Osteoblast (primary cell): ENCODE results near the gene NLGN1. TPM values are rescaled to one million over a fixed set of nuclear protein-coding genes. Genes with fewer than 3 reads are reported as not detected.

ENCODE experiments used
- DNase-seq: peaks from one replicate; pipeline ENCODE4 v3.0.0; 2011; ENCODE audit warnings: low spot score, mixed read lengths; ENCODE audit not compliant: insufficient read length; ENCODE audit errors: missing footprints
- H2AFZ ChIP-seq: 2 replicates; pipeline ENCODE4 v1.6.0; 2011; ENCODE audit warnings: mild to moderate bottlenecking, low read length
- H3K27ac ChIP-seq: 2 replicates; pipeline ENCODE4 v1.5.1; 2011; ENCODE audit warnings: mild to moderate bottlenecking, low read depth, low read length, moderate library complexity
- H3K27me3 ChIP-seq: 2 replicates; pipeline ENCODE4 v1.6.0; 2012; ENCODE audit warnings: mild to moderate bottlenecking, control low read depth, inconsistent platforms, low read length, moderate library complexity; ENCODE audit not compliant: insufficient read depth
- H3K36me3 ChIP-seq: 2 replicates; pipeline ENCODE4 v1.5.1; 2011; ENCODE audit warnings: mild to moderate bottlenecking, low read length, control low read depth, moderate library complexity; ENCODE audit not compliant: insufficient read depth
- H3K4me1 ChIP-seq: 2 replicates; pipeline ENCODE4 v1.5.1; 2011; ENCODE audit warnings: mild to moderate bottlenecking, low read length, control low read depth, moderate library complexity; ENCODE audit not compliant: insufficient read depth
- H3K4me2 ChIP-seq: 2 replicates; pipeline ENCODE4 v1.6.0; 2011; ENCODE audit warnings: mild to moderate bottlenecking, low read length; ENCODE audit not compliant: insufficient read depth
- H3K4me3 ChIP-seq: fragments of 200-600 bp; sonication (generic); 3 replicates; pipeline ENCODE4 v1.5.1; 2012; ENCODE audit warnings: mild to moderate bottlenecking, low read length, inconsistent platforms; ENCODE audit not compliant: insufficient read depth
- H3K79me2 ChIP-seq: 2 replicates; pipeline ENCODE4 v1.6.0; 2012; ENCODE audit warnings: mild to moderate bottlenecking, low read length, control low read depth, inconsistent platforms; ENCODE audit not compliant: insufficient read depth
- H3K9me3 ChIP-seq: 2 replicates; pipeline ENCODE4 v1.5.1; 2011; ENCODE audit warnings: low read depth, low read length, control low read depth
- H4K20me1 ChIP-seq: 2 replicates; pipeline ENCODE4 v1.6.0; 2012; ENCODE audit warnings: mild to moderate bottlenecking, low read length, control low read depth; ENCODE audit not compliant: insufficient read depth
- CTCF ChIP-seq: IDR thresholded peaks from 2 replicates; pipeline ENCODE4 v1.5.1; 2011; ENCODE audit warnings: mild to moderate bottlenecking, low read depth, low read length, moderate library complexity; ENCODE audit errors: extremely low read depth
- total RNA-seq: library from RNA; depleted of rRNA; stranded (reverse); fragments of >200 nt; gene quantifications from 2 replicates; pipeline ENCODE4 v1.2.3, GENCODE V29; 2012

The NLGN1 gene
- total RNA-seq, 1 donor: 9.0 TPM

GRCh38 chr3:173875790-173876189 is 478.2 kb downstream of the NLGN1 start:
- peak; percentile 66 for DNase-seq
- Histone ChIP-seq H3K36me3 (no peaks in the 10 kb centered on the region), H3K4me2 (no peak overlapping the region), H3K27me3 (no peaks in the 10 kb centered on the region), H3K9me3 (no peaks in the 10 kb centered on the region), H3K4me3 (no peak overlapping the region), H3K79me2 (no peaks in the 10 kb centered on the region), H2AFZ (no peak overlapping the region), H4K20me1 (no peaks in the 10 kb centered on the region), H3K4me1 (no peaks in the 10 kb centered on the region), H3K27ac (no peak overlapping the region)
- TF ChIP-seq CTCF: no peak

- no peak overlapping the region for H3K4me3 ChIP-seq
- no peaks in the 10 kb centered on the region for H3K4me1 ChIP-seq
- no peak for DNase-seq
These were observed 478.9 kb downstream of the NLGN1 start for GRCh38 chr3:173876476-173876875.

GRCh38 chr3:173887888-173888287 is 490.3 kb downstream of the NLGN1 start:
- no peaks in the 10 kb centered on the region for H3K36me3 ChIP-seq
- no peak for DNase-seq
- H3K4me2 ChIP-seq: no peak overlapping the region
- H3K27ac ChIP-seq: no peak overlapping the region
- TF ChIP-seq CTCF: no peak
- H3K9me3 ChIP-seq: no peaks in the 10 kb centered on the region
- no peaks in the 10 kb centered on the region for H4K20me1 ChIP-seq
- no peak overlapping the region for H2AFZ ChIP-seq
- peaks cover 24% of the 10 kb centered on the region for H3K4me1 ChIP-seq
- H3K79me2 ChIP-seq: no peaks in the 10 kb centered on the region
- no peaks in the 10 kb centered on the region for H3K27me3 ChIP-seq
- H3K4me3 ChIP-seq: no peak overlapping the region

More at GRCh38 chr3:173876476-173876875, 478.9 kb downstream of the NLGN1 start:
- Histone ChIP-seq H3K36me3 (no peaks in the 10 kb centered on the region), H3K79me2 (no peaks in the 10 kb centered on the region), H4K20me1 (no peaks in the 10 kb centered on the region), H3K27me3 (no peaks in the 10 kb centered on the region), H3K4me2 (no peak overlapping the region), H3K27ac (no peak overlapping the region), H3K9me3 (no peaks in the 10 kb centered on the region), H2AFZ (no peak overlapping the region)
- TF ChIP-seq CTCF: peak; percentile 25

- H2AFZ ChIP-seq: peak overlapping the region; percentile 8
- no peak overlapping the region for H3K4me3 ChIP-seq
- peaks cover 27% of the 10 kb centered on the region for H3K4me1 ChIP-seq
- no peak for TF ChIP-seq CTCF
- peak overlapping the region; percentile 22 for H3K4me2 ChIP-seq
- no peak for DNase-seq
- no peaks in the 10 kb centered on the region for H3K27me3 ChIP-seq
- H3K79me2 ChIP-seq: no peaks in the 10 kb centered on the region
- H3K27ac ChIP-seq: peak overlapping the region; percentile 13
- no peaks in the 10 kb centered on the region for H4K20me1 ChIP-seq
- no peaks in the 10 kb centered on the region for H3K36me3 ChIP-seq
- H3K9me3 ChIP-seq: no peaks in the 10 kb centered on the region
These were observed 492.1 kb downstream of the NLGN1 start for GRCh38 chr3:173889596-173889995.
